Kidney epithelial cell (primary cell): ENCODE results near the gene PRRT1. TPM values are rescaled to one million over a fixed set of nuclear protein-coding genes. Genes with fewer than 3 reads are reported as not detected.

Experiments
- DNase-seq: peaks from one replicate; pipeline ENCODE4 v3.0.0-alpha.2; 2010; ENCODE audit warnings: low read depth
- H3K27me3 ChIP-seq: 2 replicates; pipeline ENCODE4 v1.6.0; 2011; ENCODE audit warnings: low read length; ENCODE audit not compliant: control insufficient read depth, insufficient read depth
- H3K36me3 ChIP-seq: 2 replicates; pipeline ENCODE4 v1.5.1; 2011; ENCODE audit warnings: low read length; ENCODE audit not compliant: control insufficient read depth, insufficient read depth
- H3K4me3 ChIP-seq: 2 replicates; pipeline ENCODE4 v1.5.1; 2011; ENCODE audit warnings: low read depth, mild to moderate bottlenecking, control low read depth, low read length
- total RNA-seq: library from RNA; depleted of rRNA; stranded (reverse); fragments of >200 nt; gene quantifications from 2 replicates; pipeline ENCODE4 v1.2.3, GENCODE V29; 2015
- TF ChIP-seq, protein P1 (sequence below): IDR thresholded peaks from 2 replicates; pipeline ENCODE4 v1.5.1; 2011; ENCODE audit warnings: mild to moderate bottlenecking, moderate library complexity, low read length, control low read depth, inconsistent platforms; ENCODE audit not compliant: insufficient read depth, poor library complexity, severe bottlenecking

The PRRT1 gene
- total RNA-seq, 1 donor from 2014 or later = not detected

- H3K36me3 ChIP-seq = no peaks in the 10 kb centered on the region
- TF ChIP-seq, protein P1, sequence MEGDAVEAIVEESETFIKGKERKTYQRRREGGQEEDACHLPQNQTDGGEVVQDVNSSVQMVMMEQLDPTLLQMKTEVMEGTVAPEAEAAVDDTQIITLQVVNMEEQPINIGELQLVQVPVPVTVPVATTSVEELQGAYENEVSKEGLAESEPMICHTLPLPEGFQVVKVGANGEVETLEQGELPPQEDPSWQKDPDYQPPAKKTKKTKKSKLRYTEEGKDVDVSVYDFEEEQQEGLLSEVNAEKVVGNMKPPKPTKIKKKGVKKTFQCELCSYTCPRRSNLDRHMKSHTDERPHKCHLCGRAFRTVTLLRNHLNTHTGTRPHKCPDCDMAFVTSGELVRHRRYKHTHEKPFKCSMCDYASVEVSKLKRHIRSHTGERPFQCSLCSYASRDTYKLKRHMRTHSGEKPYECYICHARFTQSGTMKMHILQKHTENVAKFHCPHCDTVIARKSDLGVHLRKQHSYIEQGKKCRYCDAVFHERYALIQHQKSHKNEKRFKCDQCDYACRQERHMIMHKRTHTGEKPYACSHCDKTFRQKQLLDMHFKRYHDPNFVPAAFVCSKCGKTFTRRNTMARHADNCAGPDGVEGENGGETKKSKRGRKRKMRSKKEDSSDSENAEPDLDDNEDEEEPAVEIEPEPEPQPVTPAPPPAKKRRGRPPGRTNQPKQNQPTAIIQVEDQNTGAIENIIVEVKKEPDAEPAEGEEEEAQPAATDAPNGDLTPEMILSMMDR = no peak
- no peak for DNase-seq
- no peak overlapping the region for H3K4me3 ChIP-seq
- H3K27me3 ChIP-seq = no peaks in the 10 kb centered on the region
Measured at GRCh38 chr6:32191696-32192607, 40.2 kb upstream of the PRRT1 start.

DNA sequence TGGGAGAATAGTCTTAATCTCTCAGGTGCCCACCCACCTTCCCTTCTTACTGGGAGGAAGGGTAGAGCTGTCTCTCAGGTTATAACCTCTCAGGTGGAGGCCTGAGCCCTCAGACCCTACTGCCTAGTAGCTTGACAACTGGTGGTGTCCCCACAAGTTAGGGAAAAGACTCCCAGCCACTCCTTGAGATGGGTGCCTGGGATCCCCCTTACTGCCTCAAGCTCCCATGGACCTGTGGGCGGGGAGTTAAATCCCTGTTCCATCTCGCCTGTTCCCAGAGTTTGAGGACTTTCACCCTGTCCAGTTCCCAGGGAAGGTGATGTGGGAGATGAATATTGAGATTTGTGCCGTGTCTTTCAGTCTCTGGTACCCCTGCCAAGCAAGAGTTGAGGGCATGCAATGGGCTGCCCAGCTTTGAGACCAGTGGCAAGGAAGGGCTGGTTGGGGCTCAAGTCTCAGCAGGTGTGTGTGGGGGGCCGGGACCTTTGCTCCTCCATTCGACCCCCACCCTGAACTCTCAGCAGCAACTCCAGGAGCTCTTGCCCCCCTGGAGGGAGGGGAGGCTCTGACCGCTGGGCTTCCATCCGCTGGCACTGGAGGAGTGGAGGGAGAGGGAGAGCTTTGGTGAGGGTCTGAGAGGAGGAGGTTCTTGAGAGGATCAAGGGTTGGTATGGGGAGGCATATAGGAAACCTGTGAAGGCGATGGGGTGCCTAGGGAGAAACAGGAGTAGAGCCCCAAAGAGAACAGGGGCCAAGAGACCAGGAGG, 39.4 kb upstream of the PRRT1 start:
- H3K4me3 ChIP-seq = no peak overlapping the region

GRCh38 chr6:32190054-32190851, 38.5 kb upstream of the PRRT1 start, which contains the start of gene PBX2:
Gene PBX2, minus strand, starts transcription at chr6:32190202. Its CDS starts 287 bp downstream, at chr6:32189915.
- TF ChIP-seq, protein P1 = no peak
- peak; percentile 65 for DNase-seq
- Histone ChIP-seq H3K4me3 (peak within 1 kb of the TSS; percentile 71), H3K36me3 (no peaks in the 10 kb centered on the region), H3K27me3 (no peaks in the 10 kb centered on the region)

More for the DNA sequence above, 39.4 kb upstream of the PRRT1 start:
- DNase-seq = no peak
- no peaks in the 10 kb centered on the region for H3K36me3 ChIP-seq
- TF ChIP-seq, protein P1 = no peak
- H3K27me3 ChIP-seq = no peaks in the 10 kb centered on the region

- TF ChIP-seq, protein P1 = no peak
- Histone ChIP-seq H3K27me3 (no peaks in the 10 kb centered on the region), H3K4me3 (peak overlapping the region; percentile 71), H3K36me3 (no peaks in the 10 kb centered on the region)
- no peak for DNase-seq
Measured at GRCh38 chr6:32189742-32190053, 38.0 kb upstream of the PRRT1 start.

- Histone ChIP-seq H3K27me3 (no peaks in the 10 kb centered on the region), H3K4me3 (peak overlapping the region; percentile 71), H3K36me3 (no peaks in the 10 kb centered on the region)
- no peak for DNase-seq
- TF ChIP-seq, protein P1 = no peak
Measured at GRCh38 chr6:32189069-32189741, 37.5 kb upstream of the PRRT1 start.
